ENCODE results near the gene PPY. TPM values are rescaled to one million over a fixed set of nuclear protein-coding genes. Genes with fewer than 3 reads are reported as not detected.

The PPY gene, protein sequence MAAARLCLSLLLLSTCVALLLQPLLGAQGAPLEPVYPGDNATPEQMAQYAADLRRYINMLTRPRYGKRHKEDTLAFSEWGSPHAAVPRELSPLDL
- not detected in 2 replicates for total RNA-seq

DNA sequence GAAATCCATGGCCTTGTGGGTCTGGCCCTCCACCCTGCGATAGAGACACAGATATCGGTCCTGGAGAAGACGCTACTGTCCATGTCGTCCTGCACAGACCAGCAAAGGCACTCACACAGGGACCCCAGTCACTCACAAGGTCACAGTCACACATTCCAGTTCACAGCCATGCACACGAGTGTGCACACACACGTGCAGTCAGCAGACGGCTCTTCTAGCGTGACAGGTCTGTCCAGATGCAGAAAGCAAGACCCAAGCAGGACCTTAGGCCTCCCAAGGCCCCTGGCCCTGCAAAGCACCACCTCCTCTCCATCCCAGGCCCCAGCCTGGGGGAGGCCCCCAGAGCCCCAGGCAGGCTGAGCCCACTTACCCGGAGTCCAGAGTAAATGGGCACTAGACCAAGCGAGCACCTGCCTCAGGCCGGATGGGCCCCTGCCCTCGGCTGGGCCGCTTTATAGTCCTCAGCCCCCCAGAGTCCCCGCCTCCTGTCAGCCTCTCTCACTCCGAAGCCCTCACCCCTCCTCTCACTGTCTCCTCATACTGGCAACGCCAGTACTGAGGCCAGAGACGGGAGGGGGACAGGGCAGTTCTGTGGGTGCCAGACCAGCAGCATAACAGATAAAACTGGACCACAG, at the start of gene PPY:
TSS of gene PPY (minus strand) at position 426 of the 635 bp plus-strand sequence. CDS start 822 bp downstream, outside the sequence.

DNA sequence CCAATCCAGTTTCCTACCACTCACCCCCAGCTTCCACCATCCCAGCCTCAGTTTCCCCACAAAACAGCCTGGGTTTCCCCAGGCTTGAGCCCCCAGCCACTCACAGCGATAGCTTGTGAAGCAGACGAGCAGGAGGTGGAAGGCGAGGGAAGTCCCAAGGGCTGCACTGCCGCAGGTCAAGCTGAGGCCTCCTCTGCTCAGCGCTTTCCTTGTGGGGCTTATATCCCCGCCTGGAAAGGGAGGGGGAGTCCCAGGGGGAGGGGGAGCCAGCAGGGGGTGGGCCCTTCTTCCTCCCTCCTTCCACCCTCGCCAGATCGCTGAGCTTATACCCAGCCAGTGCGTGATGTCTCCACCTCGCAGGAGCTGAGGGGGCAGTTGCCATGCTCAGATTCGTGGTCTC, 11.5 kb upstream of the PPY start, which contains the start of gene PYY:
TSS of gene PYY (minus strand) at position 195 of the 400 bp plus-strand sequence. CDS start 457 bp downstream, outside the sequence.

DNA sequence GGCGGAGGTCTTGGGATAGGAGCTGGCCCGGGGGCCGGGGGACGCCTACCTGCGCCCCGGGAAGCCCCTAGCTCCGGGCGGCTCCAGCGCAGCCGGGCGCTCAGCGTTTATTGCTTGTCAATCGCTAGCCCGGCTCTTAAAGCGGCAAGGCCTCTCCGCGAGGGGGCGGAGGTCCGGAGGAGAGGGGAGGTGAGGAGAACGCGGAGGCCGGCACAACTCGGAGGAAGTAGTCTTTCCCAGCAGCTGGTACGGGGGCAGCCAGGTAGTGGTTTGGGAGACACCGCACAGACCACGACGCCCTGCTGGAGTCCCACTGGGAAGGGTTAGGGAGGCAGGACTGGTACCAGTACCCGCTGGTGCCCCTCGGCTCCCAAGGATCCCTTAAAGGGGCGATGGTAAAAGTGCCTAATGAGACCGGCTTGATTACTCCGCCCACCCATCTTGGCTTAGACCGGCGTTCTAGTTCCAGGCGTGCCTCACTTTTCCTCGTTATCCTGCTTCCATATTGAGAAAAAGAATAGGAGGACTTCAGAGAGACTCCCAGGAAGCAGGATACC, 34.8 kb downstream of the PPY start, which contains the start of gene MPP2:
TSS of gene MPP2 (minus strand) at position 112 of the 557 bp plus-strand sequence. CDS start 3,076 bp downstream, outside the sequence.

Other genes starting within 250 kb of the PPY start
- not detected in 2 replicates for gene SOST, start 183.7 kb downstream of the PPY start, total RNA-seq
- 47.4 and 60.8 TPM in 2 replicates for gene DUSP3, start 163.5 kb downstream of the PPY start, total RNA-seq
- under 0.01 TPM in 1 of 2 replicates, not detected in the other for gene CFAP97D1, start 162.0 kb downstream of the PPY start, total RNA-seq
- 7.9 and 11.6 TPM in 2 replicates for gene MPP3, start 109.3 kb downstream of the PPY start, total RNA-seq
- gene CD300LG, start 95.3 kb downstream of the PPY start, total RNA-seq = 0.09 TPM in 2 replicates
- 0.54 and 2.7 TPM in 2 replicates for gene MPP2, start 34.9 kb downstream of the PPY start, total RNA-seq
- not detected in 2 replicates for gene PYY, start 11.5 kb upstream of the PPY start, total RNA-seq
- 1.3 and 6.4 TPM in 2 replicates for gene NAGS, start 62.1 kb upstream of the PPY start, total RNA-seq
- gene TMEM101, start 72.5 kb upstream of the PPY start, total RNA-seq = 60.2 and 87.8 TPM in 2 replicates
- gene LSM12, start 124.2 kb upstream of the PPY start, total RNA-seq = 26.1 and 28.3 TPM in 2 replicates
- 19.3 and 24.1 TPM in 2 replicates for gene G6PC3, start 128.3 kb upstream of the PPY start, total RNA-seq
- gene HDAC5, start 181.2 kb upstream of the PPY start, total RNA-seq = 19.9 and 23.4 TPM in 2 replicates
- gene HROB, start 199.5 kb upstream of the PPY start, total RNA-seq = 1.0 and 1.5 TPM in 2 replicates
- gene ASB16, start 228.2 kb upstream of the PPY start, total RNA-seq = not detected in 2 replicates
- gene TMUB2, start 244.5 kb upstream of the PPY start, total RNA-seq = 22.6 and 26.0 TPM in 2 replicates